ENCODE results near the gene GTF2IRD1.
"Not testable (repeated sequence)": the region's sequence is repeated elsewhere in the genome, so short reads cannot be mapped to it uniquely, and the experiment has no call there.

GTF2IRD1 gene

GRCh38 chr7:74494076-74494548 is 40.4 kb downstream of the GTF2IRD1 start:
- DNase-seq: no peak

- DNase-seq: no peak
These were observed 41.7 kb downstream of the GTF2IRD1 start for GRCh38 chr7:74495112-74496086.

DNA sequence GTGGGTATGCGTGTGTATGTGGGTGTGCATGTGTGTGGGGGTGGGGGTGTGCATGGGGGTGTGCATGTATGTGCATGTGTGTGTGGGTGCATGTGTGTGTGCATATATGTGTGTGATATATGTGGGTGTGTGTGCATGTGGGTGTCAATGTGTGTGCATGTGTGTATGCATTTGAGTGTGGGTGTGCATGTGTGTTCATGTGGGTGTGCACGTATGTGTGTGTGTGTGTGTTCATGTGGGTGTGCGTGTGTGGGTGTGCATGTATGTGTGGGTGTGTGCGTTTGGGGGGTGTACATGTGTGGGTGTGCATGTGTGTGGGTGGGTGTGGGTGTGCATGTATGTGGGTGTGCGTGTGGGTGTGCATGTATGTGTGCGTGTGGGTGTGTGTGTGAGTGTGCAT is 42.6 kb downstream of the GTF2IRD1 start:
- DNase-seq: no peak

- DNase-seq: not testable (repeated sequence)
These were observed 43.1 kb downstream of the GTF2IRD1 start for GRCh38 chr7:74496773-74497172.

DNA sequence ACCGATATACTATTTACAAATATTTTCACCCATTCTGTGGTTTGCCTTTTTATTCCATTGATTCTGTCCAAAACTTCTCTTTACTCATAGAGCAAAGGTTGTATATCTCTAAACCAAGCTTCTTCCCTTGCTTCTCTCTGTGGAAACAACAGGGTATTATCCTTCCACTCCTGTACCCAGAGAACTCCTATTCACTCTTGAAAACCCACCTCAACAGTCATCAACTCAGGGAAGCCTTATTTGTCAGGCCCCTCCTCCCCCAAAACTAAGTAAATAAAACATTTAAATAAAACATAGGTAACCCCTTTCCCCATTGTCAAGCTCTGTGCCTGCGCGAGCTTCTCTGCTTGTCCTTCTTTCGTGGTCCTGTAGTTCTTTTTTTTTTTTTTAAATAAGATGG is 44.6 kb downstream of the GTF2IRD1 start:
- DNase-seq: no peak

DNA sequence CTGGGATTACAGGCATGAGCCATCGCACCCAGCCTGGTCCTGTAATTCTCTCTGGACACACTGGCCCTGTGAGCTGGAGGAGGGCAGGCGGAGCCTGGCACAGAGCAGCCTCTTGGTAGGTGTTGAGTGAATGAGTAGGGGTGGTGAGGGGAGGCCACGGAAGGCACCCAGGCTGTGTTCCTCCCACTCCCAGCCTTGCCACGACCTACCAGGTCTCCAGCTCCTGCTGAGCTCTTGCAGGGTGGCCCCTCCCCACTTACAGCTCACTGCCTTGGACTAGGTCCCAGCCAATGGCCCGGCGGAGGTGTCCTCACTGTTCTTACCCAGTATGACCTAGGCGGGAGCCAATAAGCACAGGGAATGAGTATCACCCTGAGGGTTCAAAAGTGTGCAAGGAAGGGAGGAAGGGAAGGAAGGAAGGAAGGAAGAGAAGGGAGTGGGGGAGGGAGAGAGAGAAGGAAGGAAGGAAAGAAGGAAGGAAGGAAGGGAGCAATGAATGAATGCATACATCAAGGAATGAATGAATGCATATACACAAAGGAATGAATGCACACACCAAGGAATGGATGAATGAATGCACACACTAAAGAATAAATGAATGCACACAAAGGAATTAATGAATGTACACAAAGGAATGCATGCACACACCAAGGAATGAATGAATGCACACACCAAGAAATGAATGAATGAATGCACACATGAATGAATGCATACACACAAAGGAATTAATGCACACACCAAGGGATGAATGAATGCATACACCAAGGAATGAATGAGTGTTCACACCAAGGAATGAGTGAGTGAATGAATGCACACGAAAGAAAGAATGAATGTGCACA is 45.5 kb downstream of the GTF2IRD1 start:
- no peak for DNase-seq

DNA sequence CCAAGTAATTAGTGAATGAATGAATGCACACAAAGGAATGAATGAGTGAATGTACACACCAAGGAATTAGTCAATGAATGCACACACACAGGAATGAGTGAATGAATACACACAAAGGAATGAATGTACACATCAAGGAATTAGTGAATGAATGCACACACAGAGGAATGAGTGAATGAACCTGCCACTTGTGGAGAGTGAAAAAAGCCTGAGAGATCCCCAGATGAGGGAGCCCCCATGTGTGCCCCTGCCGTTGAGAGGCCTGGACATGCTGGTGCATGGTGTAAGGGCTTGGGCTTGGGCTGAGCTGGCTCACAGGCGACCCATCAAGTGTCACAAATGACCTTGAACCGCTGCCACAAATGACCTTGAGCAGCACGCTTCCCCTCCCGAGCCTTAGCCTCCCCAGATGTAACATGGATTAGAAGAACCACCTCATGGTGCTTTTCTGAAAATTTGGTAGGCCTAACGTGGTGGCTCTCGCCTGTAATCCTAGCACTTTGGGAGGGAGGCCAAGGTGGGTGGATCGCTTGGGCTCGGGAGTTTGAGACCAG is 46.2 kb downstream of the GTF2IRD1 start:
- DNase-seq: no peak

- DNase-seq: peak in 6 of 14 donors; percentile 3 to 64 (median 42)
These were observed 47.6 kb downstream of the GTF2IRD1 start for GRCh38 chr7:74501298-74501697.

DNA sequence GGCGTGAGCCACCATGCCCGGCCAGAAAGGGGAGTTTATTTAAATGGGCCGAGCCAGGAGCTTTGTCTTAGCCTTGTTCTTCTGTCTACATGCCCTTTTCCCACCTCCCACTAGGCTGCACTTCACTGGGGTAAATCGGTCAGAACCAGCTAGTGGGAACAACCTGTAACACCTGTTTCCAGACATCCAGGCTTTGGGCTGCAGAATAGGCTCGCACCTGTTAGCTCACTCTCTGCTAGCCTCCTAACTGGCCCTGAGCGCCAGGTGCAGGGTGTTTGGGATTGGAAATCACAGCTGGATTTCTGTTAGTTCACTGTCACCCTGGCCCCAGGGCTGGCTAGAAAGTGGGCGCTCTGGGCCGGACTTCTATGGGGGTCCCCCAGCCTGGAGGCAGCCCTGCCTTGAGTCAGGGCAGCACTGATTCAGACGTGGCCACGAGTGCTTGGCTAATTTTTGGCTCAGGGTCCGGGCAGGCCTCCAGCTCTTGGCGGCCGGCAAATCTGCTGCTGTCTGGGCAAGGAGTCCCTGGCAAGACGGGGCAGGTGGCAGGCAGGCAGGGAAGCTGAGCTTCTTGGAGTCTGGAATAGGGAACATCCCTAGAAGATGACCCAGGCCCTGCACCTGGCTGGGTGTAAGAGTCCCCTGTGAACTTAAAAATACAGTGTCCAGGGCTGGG is 48.6 kb downstream of the GTF2IRD1 start:
- DNase-seq: peak in 10 of 14 donors; percentile 4 to 92 (median 50)

DNA sequence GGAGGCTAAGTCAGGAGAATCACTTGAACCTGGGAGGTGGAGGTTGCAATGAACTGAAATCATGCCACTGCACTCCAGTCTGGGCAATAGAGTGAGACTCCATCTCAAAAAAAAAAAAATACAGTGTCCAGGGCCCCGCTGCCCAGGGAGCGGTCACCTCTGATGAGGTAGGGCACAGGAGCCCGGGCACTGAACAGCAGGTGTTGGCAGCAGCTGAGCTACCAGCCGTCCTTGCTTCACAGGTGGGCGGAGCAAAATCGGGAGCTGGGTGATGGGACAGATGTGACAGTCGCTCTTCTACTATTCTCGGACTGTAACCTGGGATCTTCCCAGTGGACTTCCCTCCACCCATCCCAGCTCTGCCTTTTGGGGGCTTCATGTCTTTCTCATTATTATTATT is 49.4 kb downstream of the GTF2IRD1 start:
- DNase-seq: no peak

DNA sequence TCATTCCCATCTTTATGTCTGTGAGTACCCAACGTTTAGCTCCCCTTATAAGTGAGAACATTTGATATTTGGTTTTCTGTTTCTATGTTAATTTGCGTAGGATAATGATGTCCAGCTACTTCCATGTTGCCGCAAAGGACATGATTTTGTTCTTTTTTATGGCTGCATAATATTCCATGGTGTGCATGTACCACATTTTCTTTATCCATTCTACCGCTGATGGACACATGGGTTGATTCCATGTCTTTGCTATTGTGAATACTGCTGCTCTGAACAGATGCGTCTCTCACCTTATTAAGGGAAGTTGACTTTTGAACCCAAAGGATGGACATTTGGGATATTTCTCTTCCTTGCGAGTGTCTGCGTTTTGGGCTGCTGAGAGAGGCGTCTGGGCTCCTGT is 50.2 kb downstream of the GTF2IRD1 start:
- no peak for DNase-seq

DNA sequence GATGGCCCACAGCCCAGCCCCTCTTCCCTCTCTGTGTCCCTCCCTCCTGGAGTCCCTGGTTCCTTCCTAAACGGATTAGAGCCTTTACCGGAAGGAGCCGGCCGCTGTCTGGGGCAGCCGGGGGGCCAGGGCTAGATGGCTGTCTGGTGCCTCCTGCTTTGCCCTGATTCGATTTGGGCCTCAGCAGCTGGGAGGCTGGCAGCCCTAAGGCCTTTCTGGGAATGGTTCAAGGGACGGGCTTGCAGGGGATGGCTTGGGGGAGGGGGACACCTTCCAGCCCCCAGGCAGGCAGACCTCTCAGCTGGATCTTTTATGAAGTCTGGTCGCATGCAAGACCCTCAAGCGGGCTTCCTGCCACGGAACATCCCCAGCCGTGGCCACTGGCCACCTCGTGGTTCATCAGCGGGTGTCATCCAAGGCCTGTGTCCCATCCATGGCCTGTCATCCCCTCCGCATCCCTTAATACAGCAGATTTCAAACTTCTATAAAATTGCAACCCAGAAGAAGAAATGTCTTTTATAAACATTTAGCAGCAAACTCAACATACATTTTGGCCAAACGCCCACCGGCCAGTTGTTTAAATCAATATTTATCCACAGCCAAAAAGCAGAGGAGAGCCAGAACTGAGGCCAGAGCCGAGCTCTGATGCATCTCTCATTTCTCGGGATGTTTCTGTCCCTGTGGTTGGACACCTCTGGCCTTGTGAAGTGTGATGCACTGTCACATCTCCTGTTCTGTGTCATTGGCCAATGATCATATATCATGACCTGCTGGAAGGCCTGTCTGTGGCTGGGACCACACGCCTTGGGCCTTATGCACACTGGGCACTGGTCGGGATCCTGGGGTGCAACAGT is 52.0 kb downstream of the GTF2IRD1 start:
- no peak for DNase-seq

- no peak for DNase-seq
These were observed 52.6 kb downstream of the GTF2IRD1 start for GRCh38 chr7:74506325-74506724.

DNA sequence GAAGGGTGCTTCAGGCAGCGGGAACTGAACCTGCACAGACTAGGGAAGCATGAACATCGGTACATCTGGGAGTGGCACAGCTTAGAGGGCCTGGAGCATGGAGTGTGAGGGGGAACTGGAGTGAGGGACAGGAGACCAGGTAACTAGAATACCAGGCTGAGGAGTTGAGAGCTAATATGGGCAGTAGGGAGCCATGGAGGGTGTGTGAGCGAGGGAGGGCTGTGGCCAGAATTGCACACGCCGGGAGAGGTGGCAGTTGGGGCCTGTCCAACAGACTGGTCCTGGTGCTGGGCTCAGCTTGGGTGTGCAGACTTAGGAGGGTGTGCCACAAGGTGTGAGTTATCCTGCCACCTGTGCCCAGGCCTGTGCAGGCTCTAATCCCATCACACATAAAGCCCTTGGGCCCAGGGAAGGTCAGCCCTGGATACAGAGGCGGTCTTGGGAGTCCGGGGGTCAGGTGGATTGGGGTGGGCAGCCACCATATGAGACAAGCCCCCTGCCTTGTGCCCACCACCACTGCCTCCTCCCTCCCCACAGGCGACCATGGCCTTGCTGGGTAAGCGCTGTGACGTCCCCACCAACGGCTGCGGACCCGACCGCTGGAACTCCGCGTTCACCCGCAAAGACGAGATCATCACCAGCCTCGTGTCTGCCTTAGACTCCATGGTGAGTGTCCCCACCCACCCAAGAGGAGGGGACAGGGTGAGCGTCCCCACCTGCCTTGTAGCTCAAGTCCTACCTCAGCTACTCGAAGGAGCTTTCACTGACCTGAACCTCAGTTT is 54.0 kb downstream of the GTF2IRD1 start:
- DNase-seq: no peak

DNA sequence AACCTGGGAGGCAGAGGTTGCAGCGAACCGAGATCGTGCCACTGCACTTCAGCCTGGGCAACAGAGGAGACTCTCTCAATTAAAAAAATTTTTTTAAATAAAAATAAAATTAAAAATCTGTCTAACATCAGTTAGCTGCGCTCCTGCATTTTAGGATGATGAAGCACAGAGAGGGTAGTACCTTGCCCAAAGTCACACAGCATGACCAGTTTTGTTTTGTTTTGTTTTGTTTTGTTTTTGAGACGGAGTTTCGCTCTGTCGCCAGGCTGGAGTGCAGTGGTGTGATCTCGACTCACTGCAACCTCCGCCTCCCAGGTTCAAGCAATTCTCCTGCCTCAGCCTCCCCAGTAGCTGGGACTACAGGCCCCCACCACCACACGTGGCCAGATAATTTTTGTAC is 55.7 kb downstream of the GTF2IRD1 start:
- DNase-seq: not testable (repeated sequence)

DNA sequence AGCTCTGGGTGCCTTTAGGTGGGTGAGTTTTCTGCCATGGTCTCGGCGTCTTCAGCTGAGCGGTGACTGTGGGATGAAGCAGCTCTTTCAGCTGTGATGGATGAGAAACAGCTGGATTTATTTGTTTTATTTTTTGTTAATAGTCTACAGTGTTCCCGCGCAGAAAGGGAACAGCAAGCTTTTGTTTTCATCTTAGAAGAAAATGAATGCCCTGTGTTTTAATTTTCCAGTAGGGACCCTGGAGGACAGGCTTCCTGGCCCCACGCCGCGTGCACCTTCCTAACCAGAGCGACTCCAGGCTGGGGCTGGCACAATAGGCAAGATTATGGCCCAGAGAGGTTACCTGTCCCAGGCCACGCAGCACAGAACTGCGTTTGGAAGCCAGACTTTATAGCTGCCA is 57.6 kb downstream of the GTF2IRD1 start:
- peak in 1 of 14 donors; percentile 22 for DNase-seq

DNA sequence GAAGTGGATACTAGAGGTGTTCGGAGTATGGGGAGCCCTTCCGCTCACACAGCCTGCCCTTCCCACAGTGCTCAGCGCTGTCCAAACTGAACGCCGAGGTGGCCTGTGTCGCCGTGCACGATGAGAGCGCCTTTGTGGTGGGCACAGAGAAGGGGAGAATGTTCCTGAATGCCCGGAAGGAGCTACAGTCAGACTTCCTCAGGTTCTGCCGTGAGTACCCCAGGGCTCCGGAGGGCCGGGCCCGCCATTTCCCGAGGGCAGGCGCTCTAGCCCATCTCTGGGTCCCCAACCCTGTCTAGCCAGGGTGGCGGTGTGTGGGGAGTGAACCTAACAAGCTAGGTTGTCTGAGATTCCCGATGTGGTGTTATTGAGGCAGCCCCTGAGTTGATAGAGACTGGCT is 59.1 kb downstream of the GTF2IRD1 start:
- DNase-seq: no peak

DNA sequence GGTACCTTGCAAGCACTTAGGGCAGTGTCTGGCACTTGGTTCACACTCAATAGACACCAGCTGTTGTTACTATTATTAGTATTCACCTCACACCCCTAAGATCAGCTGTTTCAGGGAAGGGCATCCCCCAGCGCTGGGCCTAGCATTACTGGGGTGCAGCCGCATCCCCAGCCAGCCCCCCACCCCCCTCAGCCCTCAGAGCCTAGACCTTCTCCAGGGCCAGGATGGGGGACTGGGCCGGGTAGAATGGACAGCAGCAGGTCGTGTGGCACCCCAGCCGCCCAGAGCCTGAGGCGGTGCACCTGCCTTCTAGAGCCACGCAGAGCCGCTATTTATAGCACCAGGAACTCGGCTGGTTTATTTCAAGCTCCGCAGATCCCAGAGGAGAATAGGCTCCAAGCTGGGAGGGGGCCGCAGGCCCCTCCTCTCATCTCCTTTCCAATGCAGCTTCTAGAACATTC is 60.5 kb downstream of the GTF2IRD1 start:
- no peak for DNase-seq

- no peak for DNase-seq
These were observed 61.6 kb downstream of the GTF2IRD1 start for GRCh38 chr7:74515276-74515675.

- no peak for DNase-seq
These were observed 62.5 kb downstream of the GTF2IRD1 start for GRCh38 chr7:74516214-74516613.
